Karpas-422 (cell line): Measurements from ENCODE around the gene NKTR. TPM values are rescaled to one million over a fixed set of nuclear protein-coding genes. Genes with fewer than 3 reads are reported as not detected.

Experiments
- DNase-seq: peaks from one replicate; pipeline ENCODE4 v3.0.0-alpha.2; 2015
- H2AFZ ChIP-seq: fragments of 200-600 bp; sonication (generic); 2 replicates; pipeline ENCODE4 v1.6.1; 2014; ENCODE audit warnings: antibody characterized with exemption, low read length, mixed read lengths
- H3K27ac ChIP-seq: fragments of 200-600 bp; sonication (generic); 2 replicates; pipeline ENCODE4 v1.5.1; 2014; ENCODE audit warnings: mild to moderate bottlenecking, low read length, moderate library complexity
- H3K27me3 ChIP-seq: fragments of 200-600 bp; sonication (generic); 2 replicates; pipeline ENCODE4 v1.6.1; 2014; ENCODE audit warnings: low read length, mixed read lengths
- H3K36me3 ChIP-seq: fragments of 200-600 bp; sonication (generic); 2 replicates; pipeline ENCODE4 v1.6.1; 2014; ENCODE audit warnings: low read length, mixed read lengths; ENCODE audit not compliant: insufficient read depth
- H3K4me1 ChIP-seq: fragments of 200-600 bp; sonication (generic); 2 replicates; pipeline ENCODE4 v1.6.1; 2014; ENCODE audit warnings: mild to moderate bottlenecking, low read length, mixed read lengths
- H3K4me2 ChIP-seq: fragments of 200-600 bp; sonication (generic); 2 replicates; pipeline ENCODE4 v1.6.1; 2014; ENCODE audit warnings: low read length, low read depth, mild to moderate bottlenecking; ENCODE audit not compliant: poor library complexity, severe bottlenecking
- H3K4me3 ChIP-seq: fragments of 200-600 bp; sonication (generic); 2 replicates; pipeline ENCODE4 v1.5.1; 2014; ENCODE audit warnings: mild to moderate bottlenecking, antibody characterized with exemption, low read length, mixed read lengths
- H3K79me2 ChIP-seq: fragments of 200-600 bp; sonication (generic); 2 replicates; pipeline ENCODE4 v1.6.1; 2014; ENCODE audit warnings: mild to moderate bottlenecking, low read length, mixed read lengths
- H3K9ac ChIP-seq: fragments of 200-600 bp; sonication (generic); 2 replicates; pipeline ENCODE4 v1.6.0; 2014; ENCODE audit warnings: low read length
- H3K9me2 ChIP-seq: fragments of 200-600 bp; sonication (generic), shearing (Covaris generic); replicated peaks from 2 replicates; pipeline ENCODE4 v1.6.0; 2014; ENCODE audit warnings: mild to moderate bottlenecking, low read length, moderate library complexity; ENCODE audit not compliant: insufficient read depth
- H3K9me3 ChIP-seq: fragments of 300-700, 200-600 bp; sonication (generic); 2 replicates; pipeline ENCODE4 v1.6.1; 2014; ENCODE audit warnings: low read length, mixed read lengths
- H4K20me1 ChIP-seq: fragments of 200-600 bp; sonication (generic); 2 replicates; pipeline ENCODE4 v1.6.1; 2014; ENCODE audit warnings: mild to moderate bottlenecking, antibody characterized with exemption, low read length, low read depth; ENCODE audit not compliant: insufficient read depth
- total RNA-seq: library from RNA; depleted of rRNA; stranded (reverse); fragments of >200 nt; shearing (Covaris generic); gene quantifications from 2 replicates; pipeline ENCODE4 v1.2.3, GENCODE V29; 2014; ENCODE audit warnings: low replicate concordance

The NKTR gene
- total RNA-seq, 1 experiment from 2014 or later: 178 TPM

DNA sequence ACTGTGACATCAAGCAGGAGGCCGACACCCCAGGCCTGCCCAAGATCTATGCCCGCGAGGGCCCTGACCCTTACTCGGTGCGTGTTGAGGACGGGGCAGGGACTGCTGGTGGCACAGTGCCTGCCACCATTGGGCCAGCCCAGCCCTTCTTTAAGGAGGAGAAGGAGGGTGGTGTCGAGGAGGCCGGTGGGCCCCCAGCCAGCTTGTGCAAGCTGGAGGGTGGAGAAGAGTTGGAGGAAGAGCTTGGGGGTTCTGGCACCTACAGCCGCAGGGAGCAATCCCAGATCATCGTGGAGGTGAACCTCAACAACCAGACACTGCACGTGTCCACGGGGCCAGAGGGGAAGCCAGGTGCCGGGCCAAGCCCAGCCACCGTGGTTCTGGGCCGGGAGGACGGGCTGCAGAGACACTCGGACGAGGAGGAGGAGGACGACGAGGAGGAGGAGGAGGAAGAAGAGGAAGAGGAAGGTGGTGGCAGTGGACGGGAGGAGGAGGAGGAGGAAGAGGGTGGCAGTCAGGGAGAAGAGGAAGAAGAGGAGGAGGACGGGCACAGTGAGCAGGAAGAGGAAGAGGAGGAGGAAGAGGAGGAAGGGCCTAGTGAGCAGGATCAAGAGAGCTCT lies 58.4 kb downstream of the NKTR start:
- Histone ChIP-seq H2AFZ (no peak overlapping the region), H3K27me3 (no peaks in the 10 kb centered on the region), H3K4me1 (peaks cover 8% of the 10 kb centered on the region), H3K4me2 (no peak overlapping the region), H3K9me3 (no peaks in the 10 kb centered on the region), H3K27ac (no peak overlapping the region), H4K20me1 (no peaks in the 10 kb centered on the region), H3K36me3 (no peaks in the 10 kb centered on the region), H3K9ac (no peak overlapping the region), H3K79me2 (no peaks in the 10 kb centered on the region), H3K9me2 (no peaks in the 10 kb centered on the region), H3K4me3 (no peak overlapping the region)
- DNase-seq: no peak

DNA sequence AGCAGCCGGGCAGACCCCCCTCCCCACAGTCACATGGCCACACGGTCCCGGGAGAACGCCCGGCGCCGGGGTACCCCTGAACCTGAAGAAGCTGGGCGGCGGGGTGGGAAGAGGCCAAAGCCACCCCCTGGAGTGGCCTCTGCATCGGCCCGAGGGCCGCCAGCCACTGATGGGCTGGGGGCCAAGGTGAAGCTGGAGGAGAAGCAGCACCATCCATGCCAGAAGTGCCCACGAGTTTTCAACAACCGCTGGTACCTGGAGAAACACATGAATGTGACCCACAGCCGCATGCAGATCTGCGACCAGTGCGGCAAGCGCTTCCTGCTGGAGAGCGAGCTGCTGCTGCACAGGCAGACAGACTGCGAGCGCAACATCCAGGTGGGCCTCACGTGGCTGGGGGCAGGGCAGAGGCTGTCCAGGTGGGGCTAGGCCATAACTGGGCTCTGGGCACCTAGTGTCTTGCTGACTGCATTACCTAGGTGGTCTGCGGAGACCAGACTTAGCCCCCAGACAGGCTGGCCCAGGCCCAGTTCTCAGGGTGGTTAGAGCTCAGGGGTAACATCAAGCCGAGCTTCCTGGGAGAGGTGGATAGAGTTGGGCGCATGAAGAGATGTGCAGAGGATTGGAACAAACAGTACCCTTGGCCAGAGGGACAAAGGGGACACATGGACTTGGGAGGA lies 59.1 kb downstream of the NKTR start:
- Histone ChIP-seq H3K9me2 (no peaks in the 10 kb centered on the region), H3K27ac (no peak overlapping the region), H3K9ac (no peak overlapping the region), H3K9me3 (no peaks in the 10 kb centered on the region), H2AFZ (no peak overlapping the region), H3K4me1 (peaks cover 12% of the 10 kb centered on the region), H3K79me2 (no peaks in the 10 kb centered on the region), H3K27me3 (no peaks in the 10 kb centered on the region), H3K4me2 (no peak overlapping the region), H3K36me3 (no peaks in the 10 kb centered on the region), H4K20me1 (no peaks in the 10 kb centered on the region), H3K4me3 (no peak overlapping the region)
- DNase-seq: no peak

DNA sequence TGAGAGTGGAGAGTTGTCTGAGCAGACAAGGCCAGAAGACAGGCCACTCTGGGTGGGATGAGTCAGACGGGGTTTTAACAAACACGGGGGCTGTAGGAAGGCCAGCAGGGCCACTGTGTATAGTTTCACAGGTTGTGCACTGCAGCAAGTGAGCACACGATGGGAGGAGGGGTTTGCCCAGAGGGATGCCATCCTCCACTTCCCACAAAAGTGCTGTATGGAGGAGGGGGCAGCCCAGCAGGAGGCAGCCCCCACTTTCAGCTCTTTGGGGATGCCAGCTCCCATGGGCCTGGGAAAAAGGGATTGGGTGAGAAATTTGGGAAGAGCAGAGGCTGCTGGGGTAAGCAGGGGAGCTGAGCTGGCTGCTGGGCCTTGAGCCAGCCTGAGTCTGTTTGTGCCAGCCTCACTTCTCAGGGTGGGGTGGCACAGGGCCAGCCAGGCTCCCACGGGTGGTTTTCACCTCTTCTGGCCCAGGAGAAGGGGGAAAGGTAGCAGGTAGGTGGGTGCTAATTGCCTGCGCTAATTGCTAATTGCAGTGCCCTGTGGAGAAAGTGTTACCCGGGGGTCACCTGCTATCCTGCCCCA lies 59.7 kb downstream of the NKTR start:
- no peak for DNase-seq
- Histone ChIP-seq H2AFZ (no peak overlapping the region), H3K9me3 (no peaks in the 10 kb centered on the region), H3K36me3 (no peaks in the 10 kb centered on the region), H3K4me2 (no peak overlapping the region), H3K27ac (no peak overlapping the region), H3K27me3 (no peaks in the 10 kb centered on the region), H4K20me1 (no peaks in the 10 kb centered on the region), H3K79me2 (no peaks in the 10 kb centered on the region), H3K4me1 (peaks cover 12% of the 10 kb centered on the region), H3K9me2 (no peaks in the 10 kb centered on the region), H3K9ac (no peak overlapping the region), H3K4me3 (no peak overlapping the region)

DNA sequence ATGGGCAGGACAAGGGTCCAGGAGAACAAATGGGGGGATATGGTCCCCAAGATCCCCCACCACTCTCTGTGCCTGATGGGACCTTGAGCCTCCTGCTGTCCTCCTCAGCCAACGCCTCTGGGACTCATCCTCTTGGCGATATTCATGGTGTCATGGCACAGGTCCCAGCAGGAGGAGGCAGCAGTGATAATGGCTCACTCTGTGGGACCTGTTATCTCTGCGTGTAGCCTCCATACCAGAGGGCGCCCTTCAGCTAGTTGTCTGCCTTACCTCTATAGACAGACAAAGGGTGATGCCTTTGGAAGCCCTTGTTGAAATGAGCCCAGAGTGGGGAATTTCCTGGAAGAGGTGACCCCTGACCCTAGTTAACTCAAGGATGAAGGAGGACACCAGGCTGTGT lies 60.4 kb downstream of the NKTR start:
- H3K9ac ChIP-seq: no peak overlapping the region
- DNase-seq: peak; percentile 76

DNA sequence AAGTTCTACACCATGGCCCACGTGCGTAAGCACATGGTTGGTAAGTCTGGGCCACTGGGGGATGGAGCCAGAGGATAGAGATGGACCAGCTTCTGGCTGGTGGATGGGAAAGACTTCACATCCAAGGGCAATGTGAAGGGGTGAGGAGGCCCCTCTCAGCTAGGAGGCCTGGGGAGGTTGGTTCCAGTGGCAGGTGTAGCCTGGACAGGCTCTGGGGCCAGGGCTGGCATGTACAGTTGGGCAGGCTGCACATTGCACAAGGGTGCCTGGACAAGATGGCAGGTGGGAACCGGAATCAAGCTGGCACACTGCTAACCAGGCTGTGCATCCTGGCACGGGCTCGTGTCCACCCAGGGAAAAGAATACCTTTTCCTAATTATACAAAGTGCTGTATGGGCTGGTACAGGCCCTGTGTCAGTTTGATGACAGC lies 61.1 kb downstream of the NKTR start:
- H3K4me1 ChIP-seq: peaks cover 12% of the 10 kb centered on the region
- H3K9me3 ChIP-seq: no peaks in the 10 kb centered on the region
- H3K79me2 ChIP-seq: no peaks in the 10 kb centered on the region
- H3K27ac ChIP-seq: no peak overlapping the region
- no peaks in the 10 kb centered on the region for H4K20me1 ChIP-seq
- no peak overlapping the region for H2AFZ ChIP-seq
- no peaks in the 10 kb centered on the region for H3K27me3 ChIP-seq
- H3K4me3 ChIP-seq: no peak overlapping the region
- no peaks in the 10 kb centered on the region for H3K36me3 ChIP-seq
- H3K4me2 ChIP-seq: no peak overlapping the region
- H3K9ac ChIP-seq: no peak overlapping the region
- H3K9me2 ChIP-seq: no peaks in the 10 kb centered on the region
- DNase-seq: no peak

More for the DNA sequence above, 60.4 kb downstream of the NKTR start:
- no peaks in the 10 kb centered on the region for H3K79me2 ChIP-seq
- no peaks in the 10 kb centered on the region for H3K9me2 ChIP-seq
- no peaks in the 10 kb centered on the region for H4K20me1 ChIP-seq
- H3K4me1 ChIP-seq: peaks cover 12% of the 10 kb centered on the region
- H3K9me3 ChIP-seq: no peaks in the 10 kb centered on the region
- no peak overlapping the region for H3K27ac ChIP-seq
- no peak overlapping the region for H3K4me2 ChIP-seq
- H3K36me3 ChIP-seq: no peaks in the 10 kb centered on the region
- H3K27me3 ChIP-seq: no peaks in the 10 kb centered on the region
- H2AFZ ChIP-seq: no peak overlapping the region
- H3K4me3 ChIP-seq: no peak overlapping the region

DNA sequence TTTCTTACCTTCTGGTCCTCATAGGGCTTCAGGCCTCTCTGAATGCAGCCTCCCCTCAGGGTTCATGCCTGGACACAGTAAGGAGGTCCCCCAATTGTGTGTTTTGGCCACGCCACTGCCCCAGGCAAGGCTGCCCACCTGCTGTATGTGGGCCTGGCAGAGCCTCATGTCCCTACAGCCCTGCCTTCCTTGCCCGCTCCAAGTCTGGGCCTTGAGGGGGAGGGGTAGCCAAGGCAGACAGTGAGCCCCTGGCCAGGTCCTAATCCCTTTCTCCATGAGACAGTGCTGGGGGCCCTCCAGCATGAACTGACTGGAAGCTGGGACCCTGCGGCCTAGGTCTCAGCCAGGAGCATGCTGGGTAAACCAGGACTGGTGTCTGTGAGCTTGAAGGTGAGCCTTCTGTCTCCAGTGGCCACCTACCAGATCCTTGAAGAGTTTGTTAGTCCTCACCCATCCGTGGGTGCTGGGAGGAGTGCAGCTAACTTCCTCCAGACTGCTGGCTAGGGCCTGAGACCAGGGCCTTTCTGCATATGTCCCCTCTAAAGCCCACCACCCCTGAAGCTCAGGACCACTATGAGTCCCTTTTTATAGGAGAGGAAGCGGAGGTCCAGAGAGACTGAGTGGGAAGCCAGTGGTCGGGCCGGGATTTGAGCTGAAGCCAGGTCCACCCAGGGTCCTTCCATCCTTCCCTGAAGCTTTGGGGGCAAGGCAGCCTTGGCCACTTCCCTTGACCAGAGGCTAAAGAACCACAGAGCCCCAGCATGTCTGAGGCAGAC lies 61.7 kb downstream of the NKTR start:
- peaks cover 12% of the 10 kb centered on the region for H3K4me1 ChIP-seq
- no peak overlapping the region for H2AFZ ChIP-seq
- no peak overlapping the region for H3K4me3 ChIP-seq
- DNase-seq: no peak
- H3K9me2 ChIP-seq: no peaks in the 10 kb centered on the region
- H3K9ac ChIP-seq: no peak overlapping the region
- H3K27me3 ChIP-seq: no peaks in the 10 kb centered on the region
- H4K20me1 ChIP-seq: no peaks in the 10 kb centered on the region
- no peaks in the 10 kb centered on the region for H3K36me3 ChIP-seq
- H3K4me2 ChIP-seq: no peak overlapping the region
- H3K79me2 ChIP-seq: no peaks in the 10 kb centered on the region
- H3K9me3 ChIP-seq: no peaks in the 10 kb centered on the region
- H3K27ac ChIP-seq: no peak overlapping the region

DNA sequence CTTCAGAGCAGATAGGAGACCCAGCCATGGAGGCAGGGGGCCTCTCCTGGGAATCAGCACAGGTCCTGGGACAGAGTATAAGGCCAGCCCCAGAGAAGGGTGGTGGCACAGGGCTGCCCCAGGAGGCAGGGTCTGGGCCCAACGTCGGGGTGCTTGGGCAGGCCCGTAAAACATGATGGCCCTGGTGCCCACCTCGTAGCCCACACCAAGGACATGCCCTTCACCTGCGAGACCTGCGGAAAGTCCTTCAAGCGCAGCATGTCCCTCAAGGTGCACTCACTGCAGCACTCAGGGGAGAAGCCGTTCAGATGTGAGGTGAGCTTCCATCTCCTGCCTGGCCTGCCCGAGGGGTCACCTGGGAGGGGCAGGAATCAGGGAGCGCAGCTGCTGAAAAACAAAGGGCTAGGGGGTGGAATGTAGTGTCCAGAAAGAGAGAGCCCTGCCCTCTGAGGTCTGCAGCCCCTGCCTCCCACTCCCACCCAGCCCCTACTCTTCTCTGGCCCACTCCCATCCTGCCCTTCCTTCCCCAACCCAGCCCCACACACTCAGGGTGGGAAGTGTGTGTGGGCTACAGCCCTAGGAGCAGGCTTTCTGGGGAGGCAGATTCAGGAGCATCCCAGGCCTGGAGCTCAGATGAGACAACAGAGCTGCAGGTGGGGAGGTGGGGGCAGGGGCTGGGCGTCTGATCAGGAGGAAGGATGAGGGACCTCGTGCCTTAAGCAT lies 62.5 kb downstream of the NKTR start:
- no peak overlapping the region for H3K9ac ChIP-seq
- no peak overlapping the region for H3K4me2 ChIP-seq
- no peaks in the 10 kb centered on the region for H3K36me3 ChIP-seq
- no peaks in the 10 kb centered on the region for H3K9me2 ChIP-seq
- no peak overlapping the region for H2AFZ ChIP-seq
- no peaks in the 10 kb centered on the region for H3K27me3 ChIP-seq
- no peak for DNase-seq
- no peaks in the 10 kb centered on the region for H4K20me1 ChIP-seq
- H3K4me3 ChIP-seq: no peak overlapping the region
- no peaks in the 10 kb centered on the region for H3K79me2 ChIP-seq
- H3K4me1 ChIP-seq: peaks cover 12% of the 10 kb centered on the region
- no peaks in the 10 kb centered on the region for H3K9me3 ChIP-seq
- no peak overlapping the region for H3K27ac ChIP-seq
